Measurements from ENCODE around the gene KCNIP4.

GRCh38 chr4:21320034-21320433 is 628.5 kb downstream of the KCNIP4 start:
- TF ChIP-seq, protein P1, sequence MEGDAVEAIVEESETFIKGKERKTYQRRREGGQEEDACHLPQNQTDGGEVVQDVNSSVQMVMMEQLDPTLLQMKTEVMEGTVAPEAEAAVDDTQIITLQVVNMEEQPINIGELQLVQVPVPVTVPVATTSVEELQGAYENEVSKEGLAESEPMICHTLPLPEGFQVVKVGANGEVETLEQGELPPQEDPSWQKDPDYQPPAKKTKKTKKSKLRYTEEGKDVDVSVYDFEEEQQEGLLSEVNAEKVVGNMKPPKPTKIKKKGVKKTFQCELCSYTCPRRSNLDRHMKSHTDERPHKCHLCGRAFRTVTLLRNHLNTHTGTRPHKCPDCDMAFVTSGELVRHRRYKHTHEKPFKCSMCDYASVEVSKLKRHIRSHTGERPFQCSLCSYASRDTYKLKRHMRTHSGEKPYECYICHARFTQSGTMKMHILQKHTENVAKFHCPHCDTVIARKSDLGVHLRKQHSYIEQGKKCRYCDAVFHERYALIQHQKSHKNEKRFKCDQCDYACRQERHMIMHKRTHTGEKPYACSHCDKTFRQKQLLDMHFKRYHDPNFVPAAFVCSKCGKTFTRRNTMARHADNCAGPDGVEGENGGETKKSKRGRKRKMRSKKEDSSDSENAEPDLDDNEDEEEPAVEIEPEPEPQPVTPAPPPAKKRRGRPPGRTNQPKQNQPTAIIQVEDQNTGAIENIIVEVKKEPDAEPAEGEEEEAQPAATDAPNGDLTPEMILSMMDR (IDR thresholded peaks at IDR 0.05), result no peak
- TF ChIP-seq POLR2A (IDR thresholded peaks at IDR 0.05; ENCODE audit: low read depth) (no peak), EP300 (IDR thresholded peaks at IDR 0.05) (no peak), POLR2AphosphoS5 (IDR thresholded peaks at IDR 0.05) (no peak)

Data from esophagus muscularis mucosa (tissue), 4 donors.